ENCODE measurements around the gene GPSM3. TPM values are rescaled to one million over a fixed set of nuclear protein-coding genes. Genes with fewer than 3 reads are reported as not detected.

Gene GPSM3
- total and polyA plus RNA-seq, 3 donors from 2014 or later, result 5.4 to 11.3 (median 7.7) TPM

DNA sequence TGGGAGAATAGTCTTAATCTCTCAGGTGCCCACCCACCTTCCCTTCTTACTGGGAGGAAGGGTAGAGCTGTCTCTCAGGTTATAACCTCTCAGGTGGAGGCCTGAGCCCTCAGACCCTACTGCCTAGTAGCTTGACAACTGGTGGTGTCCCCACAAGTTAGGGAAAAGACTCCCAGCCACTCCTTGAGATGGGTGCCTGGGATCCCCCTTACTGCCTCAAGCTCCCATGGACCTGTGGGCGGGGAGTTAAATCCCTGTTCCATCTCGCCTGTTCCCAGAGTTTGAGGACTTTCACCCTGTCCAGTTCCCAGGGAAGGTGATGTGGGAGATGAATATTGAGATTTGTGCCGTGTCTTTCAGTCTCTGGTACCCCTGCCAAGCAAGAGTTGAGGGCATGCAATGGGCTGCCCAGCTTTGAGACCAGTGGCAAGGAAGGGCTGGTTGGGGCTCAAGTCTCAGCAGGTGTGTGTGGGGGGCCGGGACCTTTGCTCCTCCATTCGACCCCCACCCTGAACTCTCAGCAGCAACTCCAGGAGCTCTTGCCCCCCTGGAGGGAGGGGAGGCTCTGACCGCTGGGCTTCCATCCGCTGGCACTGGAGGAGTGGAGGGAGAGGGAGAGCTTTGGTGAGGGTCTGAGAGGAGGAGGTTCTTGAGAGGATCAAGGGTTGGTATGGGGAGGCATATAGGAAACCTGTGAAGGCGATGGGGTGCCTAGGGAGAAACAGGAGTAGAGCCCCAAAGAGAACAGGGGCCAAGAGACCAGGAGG, 1.3 kb downstream of the GPSM3 start:
- Histone ChIP-seq H3K36me3 (ENCODE audit: low read depth, missing control alignments) (no peaks in the 10 kb centered on the region), H3K27me3 (no peaks in the 10 kb centered on the region), H3K27ac (peak overlapping the region; percentile 98 to 99), H3K9me3 (no peaks in the 10 kb centered on the region), H3K4me3 (peak overlapping the region; percentile 73 to 93), H3K4me1 (peaks cover 34% of the 10 kb centered on the region)
- no peak for DNase-seq
- TF ChIP-seq, protein P1, sequence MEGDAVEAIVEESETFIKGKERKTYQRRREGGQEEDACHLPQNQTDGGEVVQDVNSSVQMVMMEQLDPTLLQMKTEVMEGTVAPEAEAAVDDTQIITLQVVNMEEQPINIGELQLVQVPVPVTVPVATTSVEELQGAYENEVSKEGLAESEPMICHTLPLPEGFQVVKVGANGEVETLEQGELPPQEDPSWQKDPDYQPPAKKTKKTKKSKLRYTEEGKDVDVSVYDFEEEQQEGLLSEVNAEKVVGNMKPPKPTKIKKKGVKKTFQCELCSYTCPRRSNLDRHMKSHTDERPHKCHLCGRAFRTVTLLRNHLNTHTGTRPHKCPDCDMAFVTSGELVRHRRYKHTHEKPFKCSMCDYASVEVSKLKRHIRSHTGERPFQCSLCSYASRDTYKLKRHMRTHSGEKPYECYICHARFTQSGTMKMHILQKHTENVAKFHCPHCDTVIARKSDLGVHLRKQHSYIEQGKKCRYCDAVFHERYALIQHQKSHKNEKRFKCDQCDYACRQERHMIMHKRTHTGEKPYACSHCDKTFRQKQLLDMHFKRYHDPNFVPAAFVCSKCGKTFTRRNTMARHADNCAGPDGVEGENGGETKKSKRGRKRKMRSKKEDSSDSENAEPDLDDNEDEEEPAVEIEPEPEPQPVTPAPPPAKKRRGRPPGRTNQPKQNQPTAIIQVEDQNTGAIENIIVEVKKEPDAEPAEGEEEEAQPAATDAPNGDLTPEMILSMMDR (IDR thresholded peaks at IDR 0.05), result no peak
- TF ChIP-seq POLR2A (IDR thresholded peaks at IDR 0.05), result no peak
- intact Hi-C loops (cut with DNase I; ENCODE audit: low total_unique reads), result no loop called here
- WGBS, 2 donors, result 77 to 81% methylated on average over 7 to 8 of the region's 8 CpGs

DNA sequence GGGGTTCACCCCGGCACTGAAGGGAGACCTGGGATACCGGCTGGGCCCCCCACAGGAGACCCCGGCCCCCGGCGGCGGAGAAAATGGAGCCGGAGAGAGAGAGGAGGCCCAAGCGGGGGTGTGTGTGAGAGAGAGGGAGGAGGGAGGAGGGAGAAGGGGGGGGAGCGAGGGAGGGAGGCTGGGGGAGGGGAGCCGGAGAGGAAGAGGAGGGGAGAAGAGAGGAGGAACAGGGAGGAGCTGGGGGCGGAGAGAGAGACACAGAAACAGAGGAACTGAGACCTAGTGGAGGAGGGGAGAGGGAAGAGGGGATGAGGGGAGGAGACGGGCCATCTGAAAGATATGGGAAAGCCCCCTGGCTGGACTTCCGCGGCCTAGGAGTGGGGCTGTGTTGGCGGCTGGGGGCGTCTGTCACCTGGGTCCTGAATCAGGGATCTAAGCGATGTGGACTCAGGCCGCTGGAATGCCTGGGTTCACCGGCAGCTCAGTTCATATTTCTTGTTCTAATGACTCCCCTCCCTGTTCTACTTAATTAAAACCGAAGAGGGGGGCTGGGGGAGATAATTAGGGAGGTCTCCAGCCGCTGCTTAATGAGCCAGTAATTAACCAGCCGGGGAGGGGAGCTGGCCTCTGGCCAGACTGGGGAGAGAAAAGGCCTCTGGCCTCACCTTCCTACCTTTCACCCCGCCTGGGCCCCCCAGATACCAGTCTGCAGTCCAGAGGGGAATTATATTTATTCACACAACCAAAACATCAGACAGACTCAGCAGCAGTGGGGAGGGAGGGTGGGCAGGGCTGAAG, 2.2 kb downstream of the GPSM3 start, which contains the start of gene PBX2:
PBX2 (minus strand) TSS at position 149 of the 798 bp plus-strand sequence. CDS start 287 bp downstream, outside the sequence.
- DNase-seq, result peak; percentile 97
- Histone ChIP-seq H3K4me1 (peaks cover 40% of the 10 kb centered on the region), H3K4me3 (peak within 1 kb of the TSS; percentile 73 to 93), H3K9me3 (no peaks in the 10 kb centered on the region), H3K36me3 (ENCODE audit: low read depth, missing control alignments) (no peaks in the 10 kb centered on the region), H3K27me3 (no peaks in the 10 kb centered on the region), H3K27ac (peak within 1 kb of the TSS; percentile 98 to 99)
- peak; percentile 84 for TF ChIP-seq POLR2A (IDR thresholded peaks at IDR 0.05)
- TF ChIP-seq, protein P1 (IDR thresholded peaks at IDR 0.05), result no peak
- 0 to 2% methylated on average over 16 to 23 of the region's 23 CpGs for WGBS, 2 donors
- intact Hi-C loops (cut with DNase I; ENCODE audit: low total_unique reads), result no loop called here

DNA sequence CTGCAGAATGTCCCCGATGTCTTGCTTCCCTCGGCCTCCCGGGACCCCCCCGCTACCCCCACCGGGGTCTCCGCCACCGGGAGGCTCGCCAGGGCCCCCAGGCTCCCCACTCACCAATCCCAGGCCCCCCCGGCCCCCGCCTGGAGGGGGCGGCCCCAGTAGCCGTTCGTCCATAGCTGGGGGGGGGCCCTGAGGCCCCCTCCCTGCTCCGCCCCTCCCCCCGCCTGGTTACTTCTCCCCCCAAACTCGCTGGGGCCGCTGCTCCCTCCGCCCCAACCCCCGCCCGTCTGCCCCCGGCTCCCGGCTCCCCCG, 2.7 kb downstream of the GPSM3 start:
- intact Hi-C loops (cut with DNase I; ENCODE audit: low total_unique reads), result no loop called here
- no peak for DNase-seq
- no peak for TF ChIP-seq POLR2A (IDR thresholded peaks at IDR 0.05)
- TF ChIP-seq, protein P1 (IDR thresholded peaks at IDR 0.05), result no peak
- Histone ChIP-seq H3K9me3 (no peaks in the 10 kb centered on the region), H3K27ac (peak overlapping the region; percentile 98 to 99), H3K27me3 (no peaks in the 10 kb centered on the region), H3K4me3 (peak overlapping the region; percentile 73 to 93), H3K4me1 (peaks cover 35% of the 10 kb centered on the region), H3K36me3 (ENCODE audit: low read depth, missing control alignments) (no peaks in the 10 kb centered on the region)
- WGBS, 2 donors, result 0% methylated on average over 10 of the region's 23 CpGs; no CpG with 5 or more reads in 1 of the 2 donors

DNA sequence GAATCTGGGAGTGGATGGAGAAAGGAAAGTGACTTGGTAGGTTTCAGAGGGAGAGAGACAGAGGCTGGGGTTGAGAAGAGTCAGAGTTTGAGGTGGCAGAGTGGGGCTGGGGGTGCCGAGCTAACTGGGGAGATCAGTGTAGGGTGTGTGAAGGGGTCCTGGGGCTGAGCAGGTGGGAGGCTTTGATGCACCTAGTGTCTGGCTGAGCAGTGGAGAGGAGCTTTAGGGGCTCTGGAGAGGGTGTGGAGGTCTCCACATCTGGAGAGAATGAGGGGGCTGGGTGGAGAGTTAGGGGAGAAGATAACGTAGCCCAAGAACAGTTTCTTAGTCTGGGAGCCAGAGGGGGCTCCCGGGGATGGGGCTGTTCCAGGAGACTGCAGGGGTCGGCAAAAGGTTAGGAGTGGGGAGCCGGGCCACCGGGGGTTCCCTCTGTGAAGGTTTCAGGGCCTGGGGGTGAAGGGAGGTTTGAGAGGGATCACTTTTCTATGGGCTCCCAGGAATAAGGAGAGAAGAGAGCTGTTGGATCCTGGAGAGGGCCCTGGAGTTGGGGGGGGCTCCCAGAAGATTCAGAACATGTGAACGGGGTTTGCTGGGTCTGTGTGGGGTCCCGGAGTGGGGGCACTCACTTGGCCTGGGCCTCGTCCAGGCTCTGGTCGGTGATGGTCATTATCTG, 3.2 kb downstream of the GPSM3 start:
- intact Hi-C loops (cut with DNase I; ENCODE audit: low total_unique reads), result no loop called here
- TF ChIP-seq POLR2A (IDR thresholded peaks at IDR 0.05), result no peak
- TF ChIP-seq, protein P1 (IDR thresholded peaks at IDR 0.05), result no peak
- no peak for DNase-seq
- Histone ChIP-seq H3K4me3 (peak overlapping the region; percentile 73 to 93), H3K27me3 (no peaks in the 10 kb centered on the region), H3K27ac (peak overlapping the region; percentile 98 to 99), H3K9me3 (no peaks in the 10 kb centered on the region), H3K36me3 (ENCODE audit: low read depth, missing control alignments) (no peaks in the 10 kb centered on the region), H3K4me1 (peaks cover 32% of the 10 kb centered on the region)
- 3 to 4% methylated on average over 10 of the region's 10 CpGs for WGBS, 2 donors
